ENCODE measurements around the gene WDR47. TPM values are rescaled to one million over a fixed set of nuclear protein-coding genes. Genes with fewer than 3 reads are reported as not detected.

The WDR47 gene
- total and polyA plus RNA-seq, 10 of the 15 experiments (the other 5 are each of a cell fraction or from before 2014, with no cell fraction given), result 2.4 to 9.7 (median 5.9) TPM

DNA sequence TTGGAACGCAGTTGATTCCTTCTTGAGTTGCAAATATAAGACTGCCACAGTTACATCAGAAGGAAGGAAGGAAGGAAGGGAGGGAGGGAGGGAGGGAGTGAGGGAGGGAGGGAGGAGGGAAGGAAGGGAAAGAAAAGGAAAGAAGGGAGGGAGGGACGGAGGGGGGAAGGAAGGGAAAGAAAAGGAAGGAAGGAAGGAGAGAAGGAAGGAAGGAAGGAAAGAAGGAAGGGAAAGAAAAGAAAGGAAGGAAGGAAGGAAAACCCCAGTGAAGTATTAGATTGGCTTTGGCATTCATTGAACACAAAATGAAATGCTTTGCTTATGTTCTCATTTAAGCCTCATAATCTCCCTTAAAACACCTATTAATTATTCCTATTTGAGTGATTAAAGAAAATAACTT is 6.4 kb upstream of the WDR47 start:
- H3K27ac ChIP-seq (ENCODE audit: control insufficient read depth, insufficient read depth), result no peak overlapping the region
- no peaks in the 10 kb centered on the region for H3K79me2 ChIP-seq (ENCODE audit: control insufficient read depth, insufficient read depth, low read length)
- TF ChIP-seq, protein P1, sequence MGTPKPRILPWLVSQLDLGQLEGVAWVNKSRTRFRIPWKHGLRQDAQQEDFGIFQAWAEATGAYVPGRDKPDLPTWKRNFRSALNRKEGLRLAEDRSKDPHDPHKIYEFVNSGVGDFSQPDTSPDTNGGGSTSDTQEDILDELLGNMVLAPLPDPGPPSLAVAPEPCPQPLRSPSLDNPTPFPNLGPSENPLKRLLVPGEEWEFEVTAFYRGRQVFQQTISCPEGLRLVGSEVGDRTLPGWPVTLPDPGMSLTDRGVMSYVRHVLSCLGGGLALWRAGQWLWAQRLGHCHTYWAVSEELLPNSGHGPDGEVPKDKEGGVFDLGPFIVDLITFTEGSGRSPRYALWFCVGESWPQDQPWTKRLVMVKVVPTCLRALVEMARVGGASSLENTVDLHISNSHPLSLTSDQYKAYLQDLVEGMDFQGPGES (IDR thresholded peaks at IDR 0.05), result no peak
- TF ChIP-seq FOXK2 (IDR thresholded peaks at IDR 0.05) (no peak), POLR2AphosphoS2 (IDR thresholded peaks at IDR 0.05; ENCODE audit: low read depth, low read length) (no peak), CEBPB (IDR thresholded peaks at IDR 0.05; ENCODE audit: borderline replicate concordance in 1 of 2, low read depth in 2 of 2, low read length in 2 of 2) (no peak), ZBTB11 (CRISPR knock-in tag; IDR thresholded peaks at IDR 0.05) (no peak)
- H3K9ac ChIP-seq (ENCODE audit: control insufficient read depth, insufficient read depth, low read length), result no peak overlapping the region
- FAIRE-seq, result no peak
- H3K27me3 ChIP-seq (replicated peaks in 1 of 2; ENCODE audit: control insufficient read depth in 2 of 2, insufficient read depth in 2 of 2, low read length in 1 of 2), result no peaks in the 10 kb centered on the region
- H2AFZ ChIP-seq (ENCODE audit: control insufficient read depth, low read depth, low read length), result no peak overlapping the region
- CTCF ChIA-PET, result no interaction called here
- SMC1A ChIA-PET (ENCODE audit: uncharacterized antibody, unreplicated experiment), result no interaction called here
- no peak overlapping the region for H3K4me3 ChIP-seq
- H4K20me1 ChIP-seq (ENCODE audit: control insufficient read depth, insufficient read depth), result no peaks in the 10 kb centered on the region
- in situ Hi-C loops (cut with MboI), result no loop called here
- H3K4me2 ChIP-seq (ENCODE audit: control insufficient read depth, insufficient read depth), result no peak overlapping the region
- WGBS (ENCODE audit: insufficient coverage, insufficient replicate concordance, low lambda C conversion rate, missing lambda C conversion rate), result 0% methylated on average over 1 of the region's 2 CpGs
- H3K36me3 ChIP-seq (ENCODE audit: control insufficient read depth in 2 of 2, insufficient read depth in 2 of 2, low read length in 1 of 2), result no peaks in the 10 kb centered on the region
- DNase-seq (ENCODE audit: low read depth, low spot score), result no peak
- POLR2A ChIA-PET, result no interaction called here
- ATAC-seq, result no peak
- no peaks in the 10 kb centered on the region for H3K9me3 ChIP-seq (replicated peaks; ENCODE audit: control insufficient read depth, insufficient read depth, low read length)
- intact Hi-C loops (cut with micrococcal nuclease; ENCODE audit: unreplicated experiment), result no loop called here
- RAD21 ChIA-PET (ENCODE audit: unreplicated experiment), result no interaction called here
- no TSS peak for BruUV-seq (replicated peaks)
- H3K4me1 ChIP-seq (ENCODE audit: control insufficient read depth, insufficient read depth, low read length), result no peaks in the 10 kb centered on the region
